ENCODE results near the gene TOM1L1. TPM values are rescaled to one million over a fixed set of nuclear protein-coding genes. Genes with fewer than 3 reads are reported as not detected.

TOM1L1 gene
- total RNA-seq, 1 donor from 2014 or later: 27.8 TPM

DNA sequence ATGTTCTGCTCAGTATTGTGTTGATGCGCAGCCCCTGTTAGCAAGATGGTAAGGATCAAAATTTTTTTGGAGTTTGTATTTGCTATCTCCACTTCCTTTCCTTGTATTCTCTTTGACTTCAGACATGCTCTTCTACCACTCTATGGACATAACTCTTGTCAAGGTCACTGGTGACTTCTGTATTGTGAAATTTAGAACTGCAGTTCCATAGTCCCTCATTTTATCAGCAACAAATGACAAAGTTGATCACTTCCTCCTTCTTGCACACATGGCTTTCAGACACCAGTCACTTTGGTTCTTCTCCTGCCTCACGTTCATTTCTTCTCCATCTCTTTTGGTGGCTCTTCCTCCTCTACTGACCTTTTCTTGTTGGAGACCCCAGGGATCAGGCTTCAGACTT, 46.7 kb downstream of the TOM1L1 start:
- Mint-ChIP-seq H3K27me3 (ENCODE audit: low read depth) (no peaks in the 10 kb centered on the region), H3K9me3 (peaks cover 3% of the 10 kb centered on the region), H3K4me3 (no peak overlapping the region), H3K36me3 (ENCODE audit: low read depth) (peaks cover 25% of the 10 kb centered on the region), H3K4me1 (no peaks in the 10 kb centered on the region), H3K27ac (ENCODE audit: unreplicated experiment) (no peak overlapping the region)
- TF ChIP-seq, protein P1, sequence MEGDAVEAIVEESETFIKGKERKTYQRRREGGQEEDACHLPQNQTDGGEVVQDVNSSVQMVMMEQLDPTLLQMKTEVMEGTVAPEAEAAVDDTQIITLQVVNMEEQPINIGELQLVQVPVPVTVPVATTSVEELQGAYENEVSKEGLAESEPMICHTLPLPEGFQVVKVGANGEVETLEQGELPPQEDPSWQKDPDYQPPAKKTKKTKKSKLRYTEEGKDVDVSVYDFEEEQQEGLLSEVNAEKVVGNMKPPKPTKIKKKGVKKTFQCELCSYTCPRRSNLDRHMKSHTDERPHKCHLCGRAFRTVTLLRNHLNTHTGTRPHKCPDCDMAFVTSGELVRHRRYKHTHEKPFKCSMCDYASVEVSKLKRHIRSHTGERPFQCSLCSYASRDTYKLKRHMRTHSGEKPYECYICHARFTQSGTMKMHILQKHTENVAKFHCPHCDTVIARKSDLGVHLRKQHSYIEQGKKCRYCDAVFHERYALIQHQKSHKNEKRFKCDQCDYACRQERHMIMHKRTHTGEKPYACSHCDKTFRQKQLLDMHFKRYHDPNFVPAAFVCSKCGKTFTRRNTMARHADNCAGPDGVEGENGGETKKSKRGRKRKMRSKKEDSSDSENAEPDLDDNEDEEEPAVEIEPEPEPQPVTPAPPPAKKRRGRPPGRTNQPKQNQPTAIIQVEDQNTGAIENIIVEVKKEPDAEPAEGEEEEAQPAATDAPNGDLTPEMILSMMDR (conservative IDR thresholded peaks at IDR 0.05): no peak
- DNase-seq (ENCODE audit: low read depth, low spot score): no peak

DNA sequence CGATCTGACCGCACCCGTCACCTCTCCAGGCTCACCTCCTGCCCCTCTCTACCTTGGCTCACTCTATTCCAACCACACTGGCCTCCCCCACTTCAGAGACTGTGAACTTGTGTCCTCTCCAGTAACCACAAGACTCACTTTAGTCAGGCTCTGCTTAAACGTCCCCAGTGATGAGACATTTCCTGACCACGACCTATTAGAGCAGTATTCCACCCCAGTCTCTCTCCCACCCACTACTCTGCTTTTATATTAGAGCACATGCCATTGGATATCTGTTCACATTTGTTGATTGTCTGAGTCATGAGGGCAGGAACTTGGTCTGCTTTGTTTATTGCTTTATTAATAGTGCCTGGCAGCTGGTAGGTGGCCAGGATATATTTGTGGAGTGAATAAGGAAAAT, 47.7 kb downstream of the TOM1L1 start:
- H3K4me3 Mint-ChIP-seq: no peak overlapping the region
- no peak for DNase-seq (ENCODE audit: low read depth, low spot score)
- H3K27ac Mint-ChIP-seq (ENCODE audit: unreplicated experiment): no peak overlapping the region
- TF ChIP-seq, protein P1 (conservative IDR thresholded peaks at IDR 0.05): no peak
- no peaks in the 10 kb centered on the region for H3K4me1 Mint-ChIP-seq
- peaks cover 24% of the 10 kb centered on the region for H3K36me3 Mint-ChIP-seq (ENCODE audit: low read depth)
- no peaks in the 10 kb centered on the region for H3K27me3 Mint-ChIP-seq (ENCODE audit: low read depth)
- H3K9me3 Mint-ChIP-seq: peaks cover 3% of the 10 kb centered on the region

DNA sequence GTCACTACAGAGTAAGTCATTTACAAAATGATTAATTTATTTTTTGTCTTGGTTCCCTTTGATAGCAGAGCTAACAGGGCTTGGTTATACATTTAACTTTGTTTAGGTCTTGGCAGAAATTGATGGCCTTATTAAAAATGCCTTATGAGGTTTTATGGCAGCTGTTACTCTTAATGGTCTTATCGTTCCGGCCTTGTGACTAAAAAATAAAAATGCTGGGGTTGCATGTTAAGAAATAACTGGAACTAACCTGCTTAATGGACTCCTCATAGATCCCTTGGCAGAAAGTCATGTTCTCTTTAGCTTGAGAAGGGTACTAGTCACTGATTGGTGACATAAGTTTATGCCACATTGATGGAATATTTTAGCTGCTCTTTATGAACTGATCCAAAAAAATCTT, 49.5 kb downstream of the TOM1L1 start:
- no peak overlapping the region for H3K4me3 Mint-ChIP-seq
- no peak for DNase-seq (ENCODE audit: low read depth, low spot score)
- no peaks in the 10 kb centered on the region for H3K4me1 Mint-ChIP-seq
- peaks cover 3% of the 10 kb centered on the region for H3K9me3 Mint-ChIP-seq
- H3K36me3 Mint-ChIP-seq (ENCODE audit: low read depth): peaks cover 25% of the 10 kb centered on the region
- no peak overlapping the region for H3K27ac Mint-ChIP-seq (ENCODE audit: unreplicated experiment)
- H3K27me3 Mint-ChIP-seq (ENCODE audit: low read depth): no peaks in the 10 kb centered on the region
- TF ChIP-seq, protein P1 (conservative IDR thresholded peaks at IDR 0.05): no peak

DNA sequence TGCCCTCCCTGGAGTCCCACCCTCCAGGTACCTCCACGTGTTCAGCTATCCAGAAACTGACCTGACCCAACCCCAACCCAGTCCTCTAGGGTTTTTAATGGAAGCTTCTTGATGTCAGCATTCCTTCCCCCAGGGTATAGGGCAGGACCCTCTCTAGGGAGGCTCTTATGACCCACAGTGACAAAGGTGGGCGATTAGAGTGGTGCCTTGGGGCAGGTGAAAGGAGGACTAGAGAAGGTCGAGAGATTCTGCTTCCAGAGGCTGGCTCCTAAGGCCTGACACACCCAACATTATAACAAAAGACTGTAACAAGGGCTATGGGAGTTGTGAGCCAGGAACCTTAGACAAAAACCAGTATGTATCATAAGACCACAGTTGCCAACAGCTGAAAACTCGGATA, 50.6 kb downstream of the TOM1L1 start:
- no peak for DNase-seq (ENCODE audit: low read depth, low spot score)
- Mint-ChIP-seq H3K36me3 (ENCODE audit: low read depth) (peaks cover 25% of the 10 kb centered on the region), H3K4me1 (no peaks in the 10 kb centered on the region), H3K27ac (ENCODE audit: unreplicated experiment) (no peak overlapping the region), H3K4me3 (no peak overlapping the region), H3K27me3 (ENCODE audit: low read depth) (no peaks in the 10 kb centered on the region), H3K9me3 (peaks cover 3% of the 10 kb centered on the region)
- TF ChIP-seq, protein P1 (conservative IDR thresholded peaks at IDR 0.05): no peak

DNA sequence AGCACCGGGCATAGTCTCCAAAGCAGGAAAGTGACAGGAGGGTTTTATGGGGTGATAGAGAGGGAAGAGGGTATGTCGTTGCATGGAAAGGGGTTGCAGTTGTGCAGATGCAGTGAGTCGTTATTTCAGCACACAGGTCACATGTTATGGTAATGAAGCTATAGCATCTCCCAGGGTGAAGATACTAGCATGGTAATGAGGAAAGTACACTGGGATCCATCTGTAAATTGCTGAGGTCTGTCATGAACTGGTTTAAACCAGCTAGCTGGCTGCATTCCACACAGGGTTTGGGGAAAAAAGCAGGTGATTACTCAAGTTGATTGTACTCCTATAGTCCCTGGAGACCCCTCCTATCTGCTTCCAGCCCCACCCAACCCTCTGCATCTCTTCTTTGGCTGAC, 56.1 kb downstream of the TOM1L1 start:
- no peak overlapping the region for H3K27ac Mint-ChIP-seq (ENCODE audit: unreplicated experiment)
- DNase-seq (ENCODE audit: low read depth, low spot score): no peak
- no peaks in the 10 kb centered on the region for H3K9me3 Mint-ChIP-seq
- H3K27me3 Mint-ChIP-seq (ENCODE audit: low read depth): no peaks in the 10 kb centered on the region
- TF ChIP-seq, protein P1 (conservative IDR thresholded peaks at IDR 0.05): no peak
- no peaks in the 10 kb centered on the region for H3K4me1 Mint-ChIP-seq
- peaks cover 25% of the 10 kb centered on the region for H3K36me3 Mint-ChIP-seq (ENCODE audit: low read depth)
- no peak overlapping the region for H3K4me3 Mint-ChIP-seq
